Keratinocyte (primary cell): Measurements from ENCODE around the gene DIP2B. TPM values are rescaled to one million over a fixed set of nuclear protein-coding genes. Genes with fewer than 3 reads are reported as not detected.

Experiments used
- DNase-seq: peaks from one replicate; pipeline ENCODE4 v3.0.0-alpha.2; 2011; ENCODE audit warnings: low read depth, missing footprints, low spot score
- FAIRE-seq: peaks from 2 replicates; lab custom pipeline; 2011; peaks lifted over from hg19 to GRCh38; lab: Jason Lieb, UNC
- H2AFZ ChIP-seq: 2 replicates; pipeline ENCODE4 v1.6.0; 2012; ENCODE audit warnings: low read length, control low read depth, inconsistent platforms; ENCODE audit not compliant: control insufficient read depth
- H3K27ac ChIP-seq: 2 replicates; pipeline ENCODE4 v1.5.1; 2011; ENCODE audit warnings: low read length; ENCODE audit not compliant: control insufficient read depth, insufficient read depth
- H3K27me3 ChIP-seq: 3 replicates; pipeline ENCODE4 v1.6.0; 2011; ENCODE audit warnings: low read length; ENCODE audit not compliant: control insufficient read depth, insufficient read depth; ENCODE audit errors: extremely low read depth
- H3K36me3 ChIP-seq, 2 experiments: 2 replicates in 1 of 2; 3 replicates in 1 of 2; pipeline ENCODE4 v1.5.1; 2011; ENCODE audit warnings: low read length in 2 of 2, mild to moderate bottlenecking in 1 of 2; ENCODE audit not compliant: control insufficient read depth in 2 of 2, insufficient read depth in 2 of 2; ENCODE audit errors: extremely low read depth in 1 of 2
- H3K4me1 ChIP-seq: 3 replicates; pipeline ENCODE4 v1.5.1; 2011; ENCODE audit warnings: low read length; ENCODE audit not compliant: control insufficient read depth, insufficient read depth; ENCODE audit errors: extremely low read depth
- H3K4me2 ChIP-seq: 3 replicates; pipeline ENCODE4 v1.6.0; 2011; ENCODE audit warnings: low read depth, low read length; ENCODE audit not compliant: control insufficient read depth, insufficient read depth; ENCODE audit errors: extremely low read depth
- H3K4me3 ChIP-seq, 3 experiments: fragments of 200-600 bp in 1 of 3; sonication (generic) in 1 of 3; 2 replicates in 2 of 3; 3 replicates in 1 of 3; pipeline ENCODE4 v1.5.1; 2011 to 2016; ENCODE audit warnings: low read length in 3 of 3, mild to moderate bottlenecking in 3 of 3, control low read depth in 2 of 3, inconsistent platforms in 1 of 3, low read depth in 1 of 3, mixed read lengths in 1 of 3, mixed run types in 1 of 3, moderate library complexity in 1 of 3; ENCODE audit not compliant: control insufficient read depth in 2 of 3, insufficient read depth in 2 of 3; ENCODE audit errors: extremely low read depth in 1 of 3
- H3K79me2 ChIP-seq: 2 replicates; pipeline ENCODE4 v1.6.0; 2012; ENCODE audit warnings: low read length; ENCODE audit not compliant: control insufficient read depth, insufficient read depth
- H3K9ac ChIP-seq: 3 replicates; pipeline ENCODE4 v1.6.0; 2011; ENCODE audit warnings: low read length; ENCODE audit not compliant: control insufficient read depth, insufficient read depth; ENCODE audit errors: extremely low read depth
- H3K9me1 ChIP-seq: 3 replicates; pipeline ENCODE4 v1.6.0; 2011; ENCODE audit warnings: low read length; ENCODE audit not compliant: control insufficient read depth, insufficient read depth; ENCODE audit errors: extremely low read depth
- H3K9me3 ChIP-seq: 2 replicates; pipeline ENCODE4 v1.5.1; 2012; ENCODE audit warnings: low read depth, low read length; ENCODE audit not compliant: control insufficient read depth
- H4K20me1 ChIP-seq: 3 replicates; pipeline ENCODE4 v1.6.0; 2011; ENCODE audit warnings: low read length; ENCODE audit not compliant: control insufficient read depth, insufficient read depth; ENCODE audit errors: extremely low read depth
- EZH2 ChIP-seq: IDR thresholded peaks from one replicate; pipeline ENCODE4 v1.6.1; 2012; ENCODE audit warnings: inconsistent platforms, mild to moderate bottlenecking, low read length, moderate library complexity
- dilution Hi-C: fragments of 300-500 bp; cut with MboI; formaldehyde crosslinking; loops from one replicate; pipeline ENCODE4 v1.7.0; 2020; ENCODE audit warnings: low sequenced_read_pairs; ENCODE audit not compliant: extremely low pct_ligation_motif_present
- polyA plus RNA-seq, 5 experiments: library from polyadenylated mRNA; depleted of rRNA in 3 of 5; stranded (reverse) in 3 of 5; stranded (forward) in 1 of 5; unstranded in 1 of 5; fragments of >200 nt; gene quantifications; 1 replicate in 1 of 5; 2 replicates in 3 of 5; 3 replicates in 1 of 5; pipeline versions ENCODE4 v1.2.1 to v1.2.3, GENCODE V29; 2011 to 2012; ENCODE audit warnings: missing spikeins in 2 of 5, low read depth in 1 of 5, low replicate concordance in 1 of 5
- TF ChIP-seq, protein P1 (sequence below), 3 experiments: IDR thresholded peaks in 1 of 3; conservative IDR thresholded peaks in 1 of 3; optimal IDR thresholded peaks in 1 of 3; 2 replicates in 2 of 3; 3 replicates in 1 of 3; pipeline versions ENCODE3 to v1.5.1; 2011; ENCODE audit warnings: low read length in 3 of 3, mild to moderate bottlenecking in 3 of 3, moderate library complexity in 2 of 3, control low read depth in 1 of 3, inconsistent platforms in 1 of 3; ENCODE audit not compliant: insufficient read depth in 2 of 3; ENCODE audit errors: extremely low read depth in 1 of 3

DIP2B gene
- polyA plus RNA-seq, 1 donor (not counting 4 experiments of a cell fraction or from before 2014, with no cell fraction given) = 30.2 TPM

DNA sequence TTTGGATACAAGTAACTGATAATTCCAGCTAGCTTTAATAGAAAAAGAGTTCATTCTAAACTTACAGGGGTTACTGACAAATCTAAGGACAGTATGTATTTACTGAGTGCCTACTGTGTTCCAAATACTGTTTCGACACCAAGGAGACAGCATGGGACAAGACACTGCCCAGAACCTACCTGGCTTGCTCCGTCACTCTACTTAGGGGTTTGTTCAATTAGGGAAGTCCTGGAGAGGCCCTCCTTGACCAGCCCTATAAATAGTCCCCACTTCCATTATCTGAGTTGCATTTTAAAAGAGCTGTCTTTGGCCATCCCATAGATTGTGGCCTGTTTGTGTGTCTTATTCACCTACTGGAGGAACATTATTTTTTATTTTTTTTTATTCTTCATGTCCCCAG, 129.6 kb downstream of the DIP2B start:
- FAIRE-seq = no peak
- TF ChIP-seq EZH2 = no peak
- TF ChIP-seq, protein P1, sequence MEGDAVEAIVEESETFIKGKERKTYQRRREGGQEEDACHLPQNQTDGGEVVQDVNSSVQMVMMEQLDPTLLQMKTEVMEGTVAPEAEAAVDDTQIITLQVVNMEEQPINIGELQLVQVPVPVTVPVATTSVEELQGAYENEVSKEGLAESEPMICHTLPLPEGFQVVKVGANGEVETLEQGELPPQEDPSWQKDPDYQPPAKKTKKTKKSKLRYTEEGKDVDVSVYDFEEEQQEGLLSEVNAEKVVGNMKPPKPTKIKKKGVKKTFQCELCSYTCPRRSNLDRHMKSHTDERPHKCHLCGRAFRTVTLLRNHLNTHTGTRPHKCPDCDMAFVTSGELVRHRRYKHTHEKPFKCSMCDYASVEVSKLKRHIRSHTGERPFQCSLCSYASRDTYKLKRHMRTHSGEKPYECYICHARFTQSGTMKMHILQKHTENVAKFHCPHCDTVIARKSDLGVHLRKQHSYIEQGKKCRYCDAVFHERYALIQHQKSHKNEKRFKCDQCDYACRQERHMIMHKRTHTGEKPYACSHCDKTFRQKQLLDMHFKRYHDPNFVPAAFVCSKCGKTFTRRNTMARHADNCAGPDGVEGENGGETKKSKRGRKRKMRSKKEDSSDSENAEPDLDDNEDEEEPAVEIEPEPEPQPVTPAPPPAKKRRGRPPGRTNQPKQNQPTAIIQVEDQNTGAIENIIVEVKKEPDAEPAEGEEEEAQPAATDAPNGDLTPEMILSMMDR (optimal IDR thresholded peaks at IDR 0.05 in 1 of 3, IDR thresholded peaks at IDR 0.05 in 1 of 3, conservative IDR thresholded peaks at IDR 0.05 in 1 of 3; ENCODE audit: extremely low read depth in 1 of 3, insufficient read depth in 2 of 3, low read length in 3 of 3) = no peak
- no peaks in the 10 kb centered on the region for H3K27me3 ChIP-seq
- peaks cover 12% of the 10 kb centered on the region for H3K4me1 ChIP-seq
- H3K9ac ChIP-seq = no peak overlapping the region
- no peak overlapping the region for H2AFZ ChIP-seq
- H3K36me3 ChIP-seq = peaks cover 0 to 4% of the 10 kb centered on the region in 2 experiments
- H3K9me1 ChIP-seq = no peaks in the 10 kb centered on the region
- peaks cover 27% of the 10 kb centered on the region for H3K79me2 ChIP-seq
- no peak for DNase-seq
- no peaks in the 10 kb centered on the region for H4K20me1 ChIP-seq
- no peak overlapping the region for H3K4me2 ChIP-seq
- H3K27ac ChIP-seq = no peak overlapping the region
- no peak overlapping the region for H3K4me3 ChIP-seq
- no peaks in the 10 kb centered on the region for H3K9me3 ChIP-seq
- dilution Hi-C loops = no loop called here

DNA sequence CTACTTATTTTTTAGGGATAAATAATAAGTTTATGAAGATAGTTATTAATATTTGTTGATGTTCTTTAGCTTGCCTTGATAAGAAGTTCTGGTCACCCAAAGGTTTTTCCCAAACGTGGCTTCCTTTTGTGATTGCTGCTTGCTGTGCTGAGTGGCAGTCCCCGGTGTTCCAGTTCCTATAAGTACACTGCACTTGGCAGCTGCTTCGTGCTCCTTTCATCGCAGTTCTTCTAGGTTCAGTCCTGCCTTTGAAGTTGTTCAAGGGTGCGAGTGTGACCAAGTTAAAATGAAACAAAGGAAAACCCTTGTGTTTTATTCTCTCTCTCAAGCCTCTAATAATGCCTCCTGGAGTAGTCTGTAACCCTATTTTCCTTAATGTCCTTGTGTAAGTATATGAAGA, 130.6 kb downstream of the DIP2B start:
- Histone ChIP-seq H2AFZ (no peak overlapping the region), H3K4me2 (no peak overlapping the region), H3K79me2 (peaks cover 29% of the 10 kb centered on the region), H3K4me3 (no peak overlapping the region), H3K9me3 (no peaks in the 10 kb centered on the region), H4K20me1 (no peaks in the 10 kb centered on the region), H3K4me1 (peaks cover 16% of the 10 kb centered on the region), H3K36me3 (peaks cover 0 to 4% of the 10 kb centered on the region in 2 experiments), H3K9ac (no peak overlapping the region), H3K9me1 (no peaks in the 10 kb centered on the region), H3K27ac (no peak overlapping the region), H3K27me3 (no peaks in the 10 kb centered on the region)
- no peak for FAIRE-seq
- dilution Hi-C loops = no loop called here
- TF ChIP-seq EZH2 = no peak
- TF ChIP-seq, protein P1 (optimal IDR thresholded peaks at IDR 0.05 in 1 of 3, IDR thresholded peaks at IDR 0.05 in 1 of 3, conservative IDR thresholded peaks at IDR 0.05 in 1 of 3; ENCODE audit: extremely low read depth in 1 of 3, insufficient read depth in 2 of 3, low read length in 3 of 3) = no peak
- DNase-seq = no peak
